ENCODE measurements around the gene TCF7L2.

- TF ChIP-seq CTCF (IDR thresholded peaks at IDR 0.05) = no peak
- no peak for TF ChIP-seq POLR2A (IDR thresholded peaks at IDR 0.05)
- TF ChIP-seq POLR2AphosphoS5 (IDR thresholded peaks at IDR 0.05; ENCODE audit: insufficient read depth in 1 of 2, low read depth in 1 of 2) = no peak
Measured at GRCh38 chr10:113122947-113123346, 172.9 kb downstream of the TCF7L2 start.
